ENCODE data around the gene PACRG. TPM values are rescaled to one million over a fixed set of nuclear protein-coding genes. Genes with fewer than 3 reads are reported as not detected.

PACRG gene
- total and polyA plus RNA-seq, 2 of the 13 experiments (the other 11 are each of a cell fraction or from before 2014, with no cell fraction given), result 0.13 TPM; not detected in 1

GRCh38 chr6:163180874-163181541 lies 453.2 kb downstream of the PACRG start (continued):
- TF ChIP-seq CENPT (CRISPR knock-in tag; IDR thresholded peaks at IDR 0.05; ENCODE audit: low read depth), result no peak
- TF ChIP-seq ZNF431 (CRISPR knock-in tag; IDR thresholded peaks at IDR 0.05; ENCODE audit: borderline replicate concordance, low read depth), result peak; percentile 66; the same call in 1 of the 2 replicates
- TF ChIP-seq ZNF850 (CRISPR knock-in tag; conservative IDR thresholded peaks at IDR 0.05), result no peak
- 0 out of 2 replicates have a peak, but pooled peaks have one; percentile 25 for TF ChIP-seq ZNF749 (CRISPR knock-in tag; IDR thresholded peaks at IDR 0.05; ENCODE audit: borderline replicate concordance)
- peak; percentile 31; the same call in 1 of the 2 replicates for TF ChIP-seq ZNF746 (CRISPR knock-in tag; IDR thresholded peaks at IDR 0.05)
- TF ChIP-seq EED (CRISPR knock-in tag; IDR thresholded peaks at IDR 0.05), result peak; percentile 67
- TF ChIP-seq SIX4 (CRISPR knock-in tag; IDR thresholded peaks at IDR 0.05), result peak; percentile 48
- no peak; the same call in 1 of the 2 replicates for TF ChIP-seq ZNF225 (CRISPR knock-in tag; IDR thresholded peaks at IDR 0.05)
- TF ChIP-seq EHMT2 (IDR thresholded peaks at IDR 0.05; ENCODE audit: borderline replicate concordance, low read depth, low read length), result no peak
- TF ChIP-seq ZBTB42 (CRISPR knock-in tag; IDR thresholded peaks at IDR 0.05), result no peak; the same call in 1 of the 2 replicates
- peak; percentile 79 to 89 for TF ChIP-seq EP300 (IDR thresholded peaks at IDR 0.05; ENCODE audit: low read depth in 2 of 2, low read length in 2 of 2)
- peak; percentile 97 for TF ChIP-seq EP300 (CRISPR knock-in tag; IDR thresholded peaks at IDR 0.05; ENCODE audit: borderline replicate concordance)
- TF ChIP-seq, protein P1, sequence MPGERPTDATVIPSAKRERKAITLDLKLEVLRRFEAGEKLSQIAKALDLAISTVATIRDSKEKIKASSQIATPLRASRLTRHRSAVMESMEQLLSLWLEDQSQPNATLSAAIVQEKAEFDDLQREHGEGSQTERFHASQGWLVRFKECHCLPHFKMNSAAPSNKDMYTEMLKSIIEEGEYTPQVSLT (CRISPR knock-in tag; IDR thresholded peaks at IDR 0.05; ENCODE audit: borderline replicate concordance, low read depth), result no peak
- peak; percentile 75; the same call in 1 of the 2 replicates for TF ChIP-seq ZNF34 (CRISPR knock-in tag; IDR thresholded peaks at IDR 0.05; ENCODE audit: borderline replicate concordance)
- no peak for TF ChIP-seq PLRG1 (conservative IDR thresholded peaks at IDR 0.05)
- TF ChIP-seq ATF5 (CRISPR knock-in tag; IDR thresholded peaks at IDR 0.05; ENCODE audit: low read depth), result peak; percentile 67; the same call in 1 of the 2 replicates
- TF ChIP-seq ZMAT3 (CRISPR knock-in tag; conservative IDR thresholded peaks at IDR 0.05), result no peak
- peak; percentile 85; the same call in 1 of the 2 replicates for TF ChIP-seq SOX5 (CRISPR knock-in tag; IDR thresholded peaks at IDR 0.05; ENCODE audit: borderline replicate concordance)
- TF ChIP-seq HMG20B (CRISPR knock-in tag; conservative IDR thresholded peaks at IDR 0.05), result peak; percentile 80
- TF ChIP-seq FOXJ3 (CRISPR knock-in tag; IDR thresholded peaks at IDR 0.05; ENCODE audit: borderline replicate concordance), result peak; percentile 81
- TF ChIP-seq ZNF605 (CRISPR knock-in tag; IDR thresholded peaks at IDR 0.05), result peak; percentile 88; the same call in 1 of the 2 replicates
- 0 out of 2 replicates have a peak, but pooled peaks have one; percentile 25 for TF ChIP-seq ZNF3 (CRISPR knock-in tag; IDR thresholded peaks at IDR 0.05)
